OCI-LY3 (cell line): ENCODE data around the gene SCAMP1.
"Not testable (repeated sequence)": the region's sequence is repeated elsewhere in the genome, so short reads cannot be mapped to it uniquely, and the experiment has no call there.

ENCODE experiments used
- H2AFZ ChIP-seq: fragments of 200-600, 300-600 bp; shearing (Covaris generic); 2 replicates; pipeline ENCODE4 v1.6.0; 2014; ENCODE audit warnings: antibody characterized with exemption, low read depth, low read length
- H3K27ac ChIP-seq: fragments of 200-600, 300-600 bp; sonication (generic); 2 replicates; pipeline ENCODE4 v1.5.1; 2014; ENCODE audit warnings: mild to moderate bottlenecking, low read length, moderate library complexity, mixed read lengths
- H3K27me3 ChIP-seq: fragments of 200-600, 300-600 bp; sonication (generic); 2 replicates; pipeline ENCODE4 v1.6.1; 2014; ENCODE audit warnings: low read depth, low read length, mixed read lengths
- H3K36me3 ChIP-seq: fragments of 200-600, 300-600 bp; sonication (generic); replicated peaks from 2 replicates; pipeline ENCODE3; 2014; ENCODE audit warnings: low read depth, low read length, mixed read lengths
- H3K4me1 ChIP-seq: fragments of 300-600, 200-600 bp; sonication (generic); 2 replicates; pipeline ENCODE4 v1.6.1; 2014; ENCODE audit warnings: low read length, mixed read lengths
- H3K4me2 ChIP-seq: fragments of 200-600, 300-600 bp; sonication (generic); 2 replicates; pipeline ENCODE4 v1.6.1; 2014; ENCODE audit warnings: low read length, mixed read lengths
- H3K4me3 ChIP-seq: fragments of 300-600, 200-600 bp; sonication (generic); 2 replicates; pipeline ENCODE4 v1.5.1; 2014; ENCODE audit warnings: antibody characterized with exemption, mild to moderate bottlenecking, low read length, moderate library complexity
- H3K79me2 ChIP-seq: fragments of 300-600, 200-600 bp; shearing (Covaris generic); 2 replicates; pipeline ENCODE4 v1.6.1; 2014; ENCODE audit warnings: mild to moderate bottlenecking, low read length, mixed read lengths
- H3K9ac ChIP-seq: fragments of 300-600, 200-600 bp; shearing (Covaris generic); 2 replicates; pipeline ENCODE4 v1.6.0; 2014; ENCODE audit warnings: mild to moderate bottlenecking, low read length, moderate library complexity
- H3K9me3 ChIP-seq: fragments of 200-600, 300-600 bp; shearing (Covaris generic); 2 replicates; pipeline ENCODE4 v1.6.1; 2014; ENCODE audit warnings: low read length, mixed read lengths; ENCODE audit not compliant: insufficient read depth
- H4K20me1 ChIP-seq: fragments of 200-600, 300-600 bp; sonication (generic); 2 replicates; pipeline ENCODE4 v1.6.1; 2016; ENCODE audit warnings: low read length, mixed read lengths; ENCODE audit not compliant: insufficient read depth
- EZH2phosphoT487 ChIP-seq: fragments of 200-600 bp; shearing (Covaris generic); IDR thresholded peaks from 2 replicates; pipeline ENCODE4 v1.6.1; 2018; ENCODE audit warnings: antibody characterized with exemption, mixed run types, low read depth
- TF ChIP-seq, protein P1 (sequence below): fragments of 200-600, 300-600 bp; sonication (generic); IDR thresholded peaks from 2 replicates; pipeline ENCODE4 v1.5.1; 2014; ENCODE audit warnings: antibody characterized with exemption, low read length, low read depth

SCAMP1 gene

DNA sequence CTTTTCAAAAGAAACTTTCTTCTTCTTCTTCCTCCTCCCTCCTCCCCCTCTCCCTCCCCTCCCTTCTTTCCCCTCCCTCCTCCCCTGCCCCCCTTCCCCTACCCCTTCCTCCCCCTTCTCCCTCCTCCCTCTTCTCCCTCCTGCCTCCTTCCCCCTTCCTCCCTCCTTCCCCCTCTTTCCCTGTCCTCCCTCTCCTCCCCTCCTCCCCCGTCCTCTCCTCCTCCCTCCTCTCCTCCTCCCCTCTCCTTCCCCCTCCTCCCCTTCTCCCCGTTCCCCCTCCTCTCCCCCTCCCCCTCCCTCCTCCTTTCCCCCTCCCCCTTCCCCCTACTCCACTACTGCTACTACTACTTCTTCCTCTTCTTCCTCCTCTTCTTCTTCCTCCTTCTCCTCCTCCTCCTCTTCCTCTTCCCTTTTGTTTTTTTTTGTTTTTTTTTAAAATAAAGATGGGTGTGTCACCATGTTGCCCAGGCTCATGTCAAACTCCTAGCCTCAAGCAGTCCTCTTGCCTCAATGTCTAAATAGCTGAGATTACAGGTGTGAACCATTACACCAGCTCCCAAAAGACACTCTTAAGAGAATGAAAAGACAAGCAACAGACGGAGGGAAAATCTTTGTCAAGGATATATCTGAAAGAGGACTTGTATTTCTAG, 87.5 kb downstream of the SCAMP1 start:
- H3K4me2 ChIP-seq: no peak overlapping the region
- no peak for TF ChIP-seq EZH2phosphoT487
- TF ChIP-seq, protein P1, sequence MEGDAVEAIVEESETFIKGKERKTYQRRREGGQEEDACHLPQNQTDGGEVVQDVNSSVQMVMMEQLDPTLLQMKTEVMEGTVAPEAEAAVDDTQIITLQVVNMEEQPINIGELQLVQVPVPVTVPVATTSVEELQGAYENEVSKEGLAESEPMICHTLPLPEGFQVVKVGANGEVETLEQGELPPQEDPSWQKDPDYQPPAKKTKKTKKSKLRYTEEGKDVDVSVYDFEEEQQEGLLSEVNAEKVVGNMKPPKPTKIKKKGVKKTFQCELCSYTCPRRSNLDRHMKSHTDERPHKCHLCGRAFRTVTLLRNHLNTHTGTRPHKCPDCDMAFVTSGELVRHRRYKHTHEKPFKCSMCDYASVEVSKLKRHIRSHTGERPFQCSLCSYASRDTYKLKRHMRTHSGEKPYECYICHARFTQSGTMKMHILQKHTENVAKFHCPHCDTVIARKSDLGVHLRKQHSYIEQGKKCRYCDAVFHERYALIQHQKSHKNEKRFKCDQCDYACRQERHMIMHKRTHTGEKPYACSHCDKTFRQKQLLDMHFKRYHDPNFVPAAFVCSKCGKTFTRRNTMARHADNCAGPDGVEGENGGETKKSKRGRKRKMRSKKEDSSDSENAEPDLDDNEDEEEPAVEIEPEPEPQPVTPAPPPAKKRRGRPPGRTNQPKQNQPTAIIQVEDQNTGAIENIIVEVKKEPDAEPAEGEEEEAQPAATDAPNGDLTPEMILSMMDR: no peak
- no peaks in the 10 kb centered on the region for H3K79me2 ChIP-seq
- H3K4me1 ChIP-seq: no peaks in the 10 kb centered on the region
- H3K9ac ChIP-seq: no peak overlapping the region
- H2AFZ ChIP-seq: no peak overlapping the region
- no peaks in the 10 kb centered on the region for H3K9me3 ChIP-seq
- no peaks in the 10 kb centered on the region for H3K36me3 ChIP-seq
- no peaks in the 10 kb centered on the region for H4K20me1 ChIP-seq
- no peaks in the 10 kb centered on the region for H3K27me3 ChIP-seq
- no peak overlapping the region for H3K4me3 ChIP-seq
- H3K27ac ChIP-seq: no peak overlapping the region

DNA sequence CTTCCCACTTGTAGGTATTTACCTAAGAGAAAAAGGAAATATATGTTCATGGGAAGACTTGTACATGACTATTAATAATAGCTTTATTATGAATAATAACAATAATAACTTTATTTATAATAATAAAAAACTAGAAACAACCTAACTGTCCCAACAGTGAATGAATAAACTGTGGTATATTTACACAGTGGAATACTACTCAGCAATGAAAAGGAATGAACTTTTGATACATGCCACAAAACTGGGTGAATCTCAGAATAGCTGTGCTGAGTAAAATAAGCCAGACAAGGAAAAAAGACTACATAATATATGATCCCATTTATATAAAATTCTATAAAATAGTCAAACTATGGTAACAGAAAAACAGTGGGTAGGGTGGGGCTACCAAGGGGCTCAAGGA, 88.7 kb downstream of the SCAMP1 start:
- Histone ChIP-seq H3K27ac (no peak overlapping the region), H2AFZ (no peak overlapping the region), H3K36me3 (no peaks in the 10 kb centered on the region), H3K79me2 (no peaks in the 10 kb centered on the region), H3K4me2 (no peak overlapping the region), H3K9ac (no peak overlapping the region), H3K4me3 (no peak overlapping the region), H3K9me3 (no peaks in the 10 kb centered on the region), H4K20me1 (no peaks in the 10 kb centered on the region), H3K27me3 (no peaks in the 10 kb centered on the region), H3K4me1 (no peaks in the 10 kb centered on the region)
- TF ChIP-seq, protein P1: no peak
- no peak for TF ChIP-seq EZH2phosphoT487

DNA sequence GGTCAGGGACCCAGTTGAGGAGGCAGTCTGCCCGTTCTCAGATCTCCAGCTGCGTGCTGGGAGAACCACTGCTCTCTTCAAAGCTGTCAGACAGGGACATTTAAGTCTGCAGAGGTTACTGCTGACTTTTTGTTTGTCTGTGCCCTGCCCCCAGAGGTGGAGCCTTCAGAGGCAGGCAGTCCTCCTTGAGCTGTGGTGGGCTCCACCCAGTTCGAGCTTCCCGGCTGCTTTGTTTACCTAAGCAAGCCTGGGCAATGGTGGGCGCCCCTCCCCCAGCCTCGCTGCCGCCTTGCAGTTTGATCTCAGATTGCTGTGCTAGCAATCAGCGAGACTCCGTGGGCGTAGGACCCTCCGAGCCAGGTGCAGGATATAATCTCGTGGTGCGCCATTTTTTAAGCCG, 97.1 kb downstream of the SCAMP1 start:
- not testable (repeated sequence) for H3K27ac ChIP-seq, H3K36me3 ChIP-seq, H3K27me3 ChIP-seq, H3K79me2 ChIP-seq, H3K4me1 ChIP-seq, H3K9me3 ChIP-seq, H4K20me1 ChIP-seq, H3K9ac ChIP-seq, H3K4me2 ChIP-seq, H3K4me3 ChIP-seq, H2AFZ ChIP-seq

DNA sequence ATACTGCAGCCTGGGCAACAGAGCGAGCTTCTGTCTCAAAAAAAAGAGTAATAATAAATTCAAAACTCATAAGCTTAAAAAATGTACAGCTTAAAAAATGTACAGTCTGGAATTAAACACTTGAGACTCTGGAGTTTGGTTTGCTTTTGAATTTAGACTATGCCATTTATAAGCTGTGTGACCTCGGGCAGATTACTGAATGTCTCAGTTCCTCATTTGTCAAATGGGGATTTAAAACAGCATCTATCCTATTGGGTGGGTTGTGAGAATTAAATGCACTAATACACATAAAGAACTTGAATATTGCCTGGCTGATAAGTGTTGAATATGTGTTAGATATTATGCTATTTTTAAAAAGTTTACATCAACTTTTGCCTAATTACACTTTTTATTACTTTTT, 98.4 kb downstream of the SCAMP1 start:
- no peak overlapping the region for H3K4me3 ChIP-seq
- TF ChIP-seq, protein P1: no peak
- no peak for TF ChIP-seq EZH2phosphoT487
- H3K79me2 ChIP-seq: no peaks in the 10 kb centered on the region
- no peaks in the 10 kb centered on the region for H3K36me3 ChIP-seq
- H2AFZ ChIP-seq: no peak overlapping the region
- H3K4me2 ChIP-seq: no peak overlapping the region
- H3K27ac ChIP-seq: no peak overlapping the region
- no peaks in the 10 kb centered on the region for H3K27me3 ChIP-seq
- no peak overlapping the region for H3K9ac ChIP-seq
- no peaks in the 10 kb centered on the region for H4K20me1 ChIP-seq
- peaks cover 9% of the 10 kb centered on the region for H3K4me1 ChIP-seq
- H3K9me3 ChIP-seq: no peaks in the 10 kb centered on the region
